ENCODE results near the gene EGFL7.

Gene EGFL7

GRCh38 chr9:136662656-136663581 is at the start of gene EGFL7:
Gene EGFL7, plus strand, starts transcription at chr9:136662916. Its CDS starts 5,367 bp downstream, at chr9:136668283.
- Histone ChIP-seq H3K4me3 (ENCODE audit: low read length) (no peak within 1 kb of the TSS), H3K27ac (ENCODE audit: low read length) (no peak within 1 kb of the TSS), H3K9ac (ENCODE audit: low read depth, low read length) (no peak within 1 kb of the TSS), H3K36me3 (ENCODE audit: insufficient read depth, low read depth, low read length) (no peaks in the 10 kb centered on the region), H3K4me1 (ENCODE audit: insufficient read depth, low read length) (no peaks in the 10 kb centered on the region), H3K27me3 (ENCODE audit: insufficient read depth, low read length) (peaks cover 9% of the 10 kb centered on the region; the same call in 1 of the 2 replicates), H3K9me3 (ENCODE audit: insufficient read depth, low read depth, low read length) (no peaks in the 10 kb centered on the region)

GRCh38 chr9:136613824-136614371 is 48.8 kb upstream of the EGFL7 start:
- Histone ChIP-seq H3K36me3 (ENCODE audit: insufficient read depth, low read depth, low read length) (no peaks in the 10 kb centered on the region), H3K27ac (ENCODE audit: low read length) (no peak overlapping the region), H3K4me3 (ENCODE audit: low read length) (no peak overlapping the region), H3K4me1 (ENCODE audit: insufficient read depth, low read length) (no peaks in the 10 kb centered on the region), H3K9me3 (ENCODE audit: insufficient read depth, low read depth, low read length) (no peaks in the 10 kb centered on the region), H3K27me3 (ENCODE audit: insufficient read depth, low read length) (no peaks in the 10 kb centered on the region), H3K9ac (ENCODE audit: low read depth, low read length) (no peak overlapping the region)

- no peaks in the 10 kb centered on the region for H3K27me3 ChIP-seq (ENCODE audit: insufficient read depth, low read length)
- no peaks in the 10 kb centered on the region for H3K4me1 ChIP-seq (ENCODE audit: insufficient read depth, low read length)
- no peaks in the 10 kb centered on the region for H3K9me3 ChIP-seq (ENCODE audit: insufficient read depth, low read depth, low read length)
- no peaks in the 10 kb centered on the region for H3K36me3 ChIP-seq (ENCODE audit: insufficient read depth, low read depth, low read length)
- H3K4me3 ChIP-seq (ENCODE audit: low read length) = no peak overlapping the region
- H3K9ac ChIP-seq (ENCODE audit: low read depth, low read length) = no peak overlapping the region
- no peak overlapping the region for H3K27ac ChIP-seq (ENCODE audit: low read length)
These were observed 48.3 kb upstream of the EGFL7 start for GRCh38 chr9:136614372-136614922.

GRCh38 chr9:136614967-136615623 is 47.6 kb upstream of the EGFL7 start:
- H3K36me3 ChIP-seq (ENCODE audit: insufficient read depth, low read depth, low read length) = no peaks in the 10 kb centered on the region
- no peak overlapping the region for H3K4me3 ChIP-seq (ENCODE audit: low read length)
- no peaks in the 10 kb centered on the region for H3K27me3 ChIP-seq (ENCODE audit: insufficient read depth, low read length)
- no peaks in the 10 kb centered on the region for H3K4me1 ChIP-seq (ENCODE audit: insufficient read depth, low read length)
- no peaks in the 10 kb centered on the region for H3K9me3 ChIP-seq (ENCODE audit: insufficient read depth, low read depth, low read length)
- no peak overlapping the region for H3K9ac ChIP-seq (ENCODE audit: low read depth, low read length)
- H3K27ac ChIP-seq (ENCODE audit: low read length) = no peak overlapping the region

GRCh38 chr9:136615631-136616306 is 46.9 kb upstream of the EGFL7 start:
- H3K27me3 ChIP-seq (ENCODE audit: insufficient read depth, low read length) = no peaks in the 10 kb centered on the region
- H3K27ac ChIP-seq (ENCODE audit: low read length) = no peak overlapping the region
- H3K9me3 ChIP-seq (ENCODE audit: insufficient read depth, low read depth, low read length) = no peaks in the 10 kb centered on the region
- no peak overlapping the region for H3K4me3 ChIP-seq (ENCODE audit: low read length)
- no peak overlapping the region for H3K9ac ChIP-seq (ENCODE audit: low read depth, low read length)
- no peaks in the 10 kb centered on the region for H3K4me1 ChIP-seq (ENCODE audit: insufficient read depth, low read length)
- H3K36me3 ChIP-seq (ENCODE audit: insufficient read depth, low read depth, low read length) = no peaks in the 10 kb centered on the region

- no peaks in the 10 kb centered on the region for H3K4me1 ChIP-seq (ENCODE audit: insufficient read depth, low read length)
- H3K9me3 ChIP-seq (ENCODE audit: insufficient read depth, low read depth, low read length) = no peaks in the 10 kb centered on the region
- H3K27me3 ChIP-seq (ENCODE audit: insufficient read depth, low read length) = no peaks in the 10 kb centered on the region
- H3K36me3 ChIP-seq (ENCODE audit: insufficient read depth, low read depth, low read length) = no peaks in the 10 kb centered on the region
- H3K4me3 ChIP-seq (ENCODE audit: low read length) = no peak overlapping the region
- no peak overlapping the region for H3K9ac ChIP-seq (ENCODE audit: low read depth, low read length)
- no peak overlapping the region for H3K27ac ChIP-seq (ENCODE audit: low read length)
These were observed 46.4 kb upstream of the EGFL7 start for GRCh38 chr9:136616307-136616635.

- H3K4me1 ChIP-seq (ENCODE audit: insufficient read depth, low read length) = no peaks in the 10 kb centered on the region
- H3K36me3 ChIP-seq (ENCODE audit: insufficient read depth, low read depth, low read length) = no peaks in the 10 kb centered on the region
- no peak overlapping the region for H3K27ac ChIP-seq (ENCODE audit: low read length)
These were observed 45.6 kb upstream of the EGFL7 start for GRCh38 chr9:136616948-136617695.

GRCh38 chr9:136617746-136618579 is 44.8 kb upstream of the EGFL7 start:
- H3K27ac ChIP-seq (ENCODE audit: low read length) = no peak overlapping the region
- no peak overlapping the region for H3K4me3 ChIP-seq (ENCODE audit: low read length)
- no peaks in the 10 kb centered on the region for H3K9me3 ChIP-seq (ENCODE audit: insufficient read depth, low read depth, low read length)
- no peak overlapping the region for H3K9ac ChIP-seq (ENCODE audit: low read depth, low read length)
- H3K4me1 ChIP-seq (ENCODE audit: insufficient read depth, low read length) = no peaks in the 10 kb centered on the region
- no peaks in the 10 kb centered on the region for H3K27me3 ChIP-seq (ENCODE audit: insufficient read depth, low read length)
- H3K36me3 ChIP-seq (ENCODE audit: insufficient read depth, low read depth, low read length) = no peaks in the 10 kb centered on the region

More at GRCh38 chr9:136616948-136617695, 45.6 kb upstream of the EGFL7 start:
- H3K4me3 ChIP-seq (ENCODE audit: low read length) = no peak overlapping the region
- no peaks in the 10 kb centered on the region for H3K9me3 ChIP-seq (ENCODE audit: insufficient read depth, low read depth, low read length)
- no peak overlapping the region for H3K9ac ChIP-seq (ENCODE audit: low read depth, low read length)
- no peaks in the 10 kb centered on the region for H3K27me3 ChIP-seq (ENCODE audit: insufficient read depth, low read length)

- H3K36me3 ChIP-seq (ENCODE audit: insufficient read depth, low read depth, low read length) = no peaks in the 10 kb centered on the region
- H3K27ac ChIP-seq (ENCODE audit: low read length) = no peak overlapping the region
- H3K4me3 ChIP-seq (ENCODE audit: low read length) = no peak overlapping the region
- H3K9ac ChIP-seq (ENCODE audit: low read depth, low read length) = no peak overlapping the region
- H3K4me1 ChIP-seq (ENCODE audit: insufficient read depth, low read length) = no peaks in the 10 kb centered on the region
- H3K27me3 ChIP-seq (ENCODE audit: insufficient read depth, low read length) = no peaks in the 10 kb centered on the region
- no peaks in the 10 kb centered on the region for H3K9me3 ChIP-seq (ENCODE audit: insufficient read depth, low read depth, low read length)
These were observed 43.9 kb upstream of the EGFL7 start for GRCh38 chr9:136618580-136619547.

All from iPS-20b (cell line).